Ishikawa (cell line): ENCODE results near the gene THAP3.

ENCODE experiments used
- CREB1 ChIP-seq: IDR thresholded peaks from 2 replicates; pipeline ENCODE4 v1.6.1; 2012; ENCODE audit warnings: low read depth
- EGR1 ChIP-seq: IDR thresholded peaks from 2 replicates; pipeline ENCODE4 v1.6.1; 2012
- MAX ChIP-seq: IDR thresholded peaks from 2 replicates; pipeline ENCODE4 v1.6.1; 2012
- NFIC ChIP-seq: IDR thresholded peaks from 2 replicates; pipeline ENCODE4 v1.6.1; 2012
- REST ChIP-seq: IDR thresholded peaks from 2 replicates; pipeline ENCODE4 v1.6.1; 2012; ENCODE audit warnings: low read depth, mild to moderate bottlenecking
- TAF1 ChIP-seq: IDR thresholded peaks from 2 replicates; pipeline ENCODE4 v1.6.1; 2012; ENCODE audit warnings: low read depth, mild to moderate bottlenecking
- TEAD4 ChIP-seq: IDR thresholded peaks from 2 replicates; pipeline ENCODE4 v1.6.1; 2012

- TF ChIP-seq CREB1 (no peak), REST (no peak), NFIC (no peak), EGR1 (no peak), TAF1 (no peak), TEAD4 (no peak), MAX (no peak)
Measured at GRCh38 chr1:6634371-6635052, 9.8 kb downstream of the THAP3 start.
